Upper lobe of right lung (tissue), 1 donor: Measurements from ENCODE around the gene NEO1. TPM values are rescaled to one million over a fixed set of nuclear protein-coding genes. Genes with fewer than 3 reads are reported as not detected.

Experiments used
- ATAC-seq: fragments of 200-7000 bp; cut with Tn5 transposase; one replicate; pipeline ENCODE4 v1.9.1; 2020; ENCODE audit warnings: mild to moderate bottlenecking, moderate library complexity
- DNase-seq: peaks from one replicate; pipeline ENCODE4 v3.0.0-alpha.2; 2020
- H3K27ac ChIP-seq: fragments of 200-600 bp; one replicate; pipeline ENCODE4 v1.8.0; 2022
- H3K27me3 ChIP-seq: fragments of 200-600 bp; one replicate; pipeline ENCODE4 v1.8.0; 2022; ENCODE audit warnings: mild to moderate bottlenecking
- H3K36me3 ChIP-seq: fragments of 200-600 bp; one replicate; pipeline ENCODE4 v1.8.0; 2022
- H3K4me1 ChIP-seq: fragments of 200-600 bp; one replicate; pipeline ENCODE4 v1.8.0; 2022
- H3K4me3 ChIP-seq: fragments of 200-600 bp; one replicate; pipeline ENCODE4 v1.8.0; 2022; ENCODE audit warnings: mild to moderate bottlenecking
- H3K9me3 ChIP-seq: fragments of 200-600 bp; one replicate; pipeline ENCODE4 v1.8.0; 2022
- intact Hi-C: fragments of 100-400 bp; cut with DNase I; formaldehyde crosslinking; loops from one replicate; pipeline ENCODE4 v1.11.0; 2022
- total RNA-seq: library from RNA; stranded (reverse); fragmentation: NEBNext Ultra II Directional; extraction: Animal tissue kit (Norgen Biotek cat#: 25700); gene quantifications from one replicate; pipeline ENCODE4 v1.2.1, GENCODE V29; 2021
- TF ChIP-seq, protein P1 (sequence below): fragments of 200-600 bp; IDR thresholded peaks from one replicate; pipeline ENCODE4 v1.8.0; 2022; ENCODE audit warnings: antibody characterized with exemption
- donor health status: DM: no; HTN: yes; CAD: no; lungs with severe emphysema.

Gene NEO1
- total RNA-seq, 1 donor from 2014 or later: 44.8 TPM

DNA sequence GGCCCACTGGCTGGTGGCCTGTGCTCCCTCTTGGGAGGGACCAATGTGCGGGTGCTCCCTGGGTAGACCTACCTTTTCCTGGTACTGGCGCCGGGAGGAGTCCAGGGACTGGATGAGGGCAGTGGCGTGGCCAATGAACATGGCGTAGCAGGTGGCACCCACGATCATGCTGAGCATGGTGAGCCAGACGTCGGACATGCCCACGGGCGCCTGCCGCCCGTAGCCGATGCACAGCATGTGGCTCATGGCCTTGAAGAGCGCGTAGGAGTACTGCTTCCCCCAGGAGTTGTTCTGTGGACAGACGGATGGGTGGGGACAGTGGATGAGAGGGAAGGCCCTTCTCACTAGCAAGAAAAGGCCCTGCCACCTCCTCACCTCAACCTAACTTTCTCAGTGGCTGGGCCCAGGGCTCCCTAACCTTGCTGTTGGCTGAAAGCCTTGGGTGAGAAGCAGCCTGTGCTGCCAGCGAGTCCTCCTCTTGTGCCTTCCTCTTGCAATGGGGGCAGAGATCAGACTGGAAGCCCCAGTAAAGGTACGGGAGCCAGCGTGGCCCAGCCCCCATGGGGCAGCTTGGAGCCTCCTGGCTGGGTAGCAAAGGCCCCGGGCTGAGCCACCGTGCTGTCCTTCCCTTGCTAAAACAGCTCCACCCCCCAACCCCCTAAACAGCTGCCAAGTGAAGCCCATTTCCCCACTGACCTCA lies 277.4 kb downstream of the NEO1 start:
- Histone ChIP-seq H3K27ac (no peak overlapping the region), H3K4me3 (no peak overlapping the region), H3K9me3 (no peaks in the 10 kb centered on the region), H3K36me3 (no peaks in the 10 kb centered on the region), H3K4me1 (no peaks in the 10 kb centered on the region), H3K27me3 (no peaks in the 10 kb centered on the region)
- intact Hi-C loops: no loop called here
- DNase-seq: peak; percentile 52
- ATAC-seq: no peak
- TF ChIP-seq, protein P1, sequence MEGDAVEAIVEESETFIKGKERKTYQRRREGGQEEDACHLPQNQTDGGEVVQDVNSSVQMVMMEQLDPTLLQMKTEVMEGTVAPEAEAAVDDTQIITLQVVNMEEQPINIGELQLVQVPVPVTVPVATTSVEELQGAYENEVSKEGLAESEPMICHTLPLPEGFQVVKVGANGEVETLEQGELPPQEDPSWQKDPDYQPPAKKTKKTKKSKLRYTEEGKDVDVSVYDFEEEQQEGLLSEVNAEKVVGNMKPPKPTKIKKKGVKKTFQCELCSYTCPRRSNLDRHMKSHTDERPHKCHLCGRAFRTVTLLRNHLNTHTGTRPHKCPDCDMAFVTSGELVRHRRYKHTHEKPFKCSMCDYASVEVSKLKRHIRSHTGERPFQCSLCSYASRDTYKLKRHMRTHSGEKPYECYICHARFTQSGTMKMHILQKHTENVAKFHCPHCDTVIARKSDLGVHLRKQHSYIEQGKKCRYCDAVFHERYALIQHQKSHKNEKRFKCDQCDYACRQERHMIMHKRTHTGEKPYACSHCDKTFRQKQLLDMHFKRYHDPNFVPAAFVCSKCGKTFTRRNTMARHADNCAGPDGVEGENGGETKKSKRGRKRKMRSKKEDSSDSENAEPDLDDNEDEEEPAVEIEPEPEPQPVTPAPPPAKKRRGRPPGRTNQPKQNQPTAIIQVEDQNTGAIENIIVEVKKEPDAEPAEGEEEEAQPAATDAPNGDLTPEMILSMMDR: no peak

GRCh38 chr15:73330206-73331051 lies 278.2 kb downstream of the NEO1 start:
- TF ChIP-seq, protein P1: no peak
- no peaks in the 10 kb centered on the region for H3K36me3 ChIP-seq
- no peak for ATAC-seq
- DNase-seq: peak; percentile 57
- intact Hi-C loops: no loop called here
- H3K9me3 ChIP-seq: no peaks in the 10 kb centered on the region
- no peaks in the 10 kb centered on the region for H3K4me1 ChIP-seq
- H3K27me3 ChIP-seq: no peaks in the 10 kb centered on the region
- H3K27ac ChIP-seq: no peak overlapping the region
- no peak overlapping the region for H3K4me3 ChIP-seq

DNA sequence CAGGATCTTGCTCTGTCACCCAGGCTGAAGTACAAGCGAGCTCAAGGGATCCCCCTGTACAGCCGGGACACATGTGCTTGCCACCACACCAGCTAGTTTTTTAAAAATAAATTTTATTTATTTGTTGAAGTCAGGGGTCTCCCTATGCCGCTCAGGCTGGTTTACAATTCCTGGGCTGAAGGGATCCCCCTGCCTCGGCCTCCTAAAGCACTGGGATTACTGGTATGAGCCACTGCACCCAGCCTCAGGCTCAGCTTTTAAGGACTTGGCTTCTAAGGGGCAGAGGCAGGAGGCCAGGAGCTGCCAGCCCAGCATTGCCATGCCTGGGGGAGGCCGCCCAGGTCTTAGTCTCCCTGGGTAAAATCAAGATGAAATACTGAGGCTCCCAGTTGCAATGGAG lies 279.2 kb downstream of the NEO1 start:
- H3K4me3 ChIP-seq: no peak overlapping the region
- TF ChIP-seq, protein P1: no peak
- no peaks in the 10 kb centered on the region for H3K27me3 ChIP-seq
- intact Hi-C loops: no loop called here
- H3K9me3 ChIP-seq: no peaks in the 10 kb centered on the region
- no peak overlapping the region for H3K27ac ChIP-seq
- DNase-seq (peak; percentile 32), ATAC-seq (no peak)
- no peaks in the 10 kb centered on the region for H3K4me1 ChIP-seq
- H3K36me3 ChIP-seq: no peaks in the 10 kb centered on the region

DNA sequence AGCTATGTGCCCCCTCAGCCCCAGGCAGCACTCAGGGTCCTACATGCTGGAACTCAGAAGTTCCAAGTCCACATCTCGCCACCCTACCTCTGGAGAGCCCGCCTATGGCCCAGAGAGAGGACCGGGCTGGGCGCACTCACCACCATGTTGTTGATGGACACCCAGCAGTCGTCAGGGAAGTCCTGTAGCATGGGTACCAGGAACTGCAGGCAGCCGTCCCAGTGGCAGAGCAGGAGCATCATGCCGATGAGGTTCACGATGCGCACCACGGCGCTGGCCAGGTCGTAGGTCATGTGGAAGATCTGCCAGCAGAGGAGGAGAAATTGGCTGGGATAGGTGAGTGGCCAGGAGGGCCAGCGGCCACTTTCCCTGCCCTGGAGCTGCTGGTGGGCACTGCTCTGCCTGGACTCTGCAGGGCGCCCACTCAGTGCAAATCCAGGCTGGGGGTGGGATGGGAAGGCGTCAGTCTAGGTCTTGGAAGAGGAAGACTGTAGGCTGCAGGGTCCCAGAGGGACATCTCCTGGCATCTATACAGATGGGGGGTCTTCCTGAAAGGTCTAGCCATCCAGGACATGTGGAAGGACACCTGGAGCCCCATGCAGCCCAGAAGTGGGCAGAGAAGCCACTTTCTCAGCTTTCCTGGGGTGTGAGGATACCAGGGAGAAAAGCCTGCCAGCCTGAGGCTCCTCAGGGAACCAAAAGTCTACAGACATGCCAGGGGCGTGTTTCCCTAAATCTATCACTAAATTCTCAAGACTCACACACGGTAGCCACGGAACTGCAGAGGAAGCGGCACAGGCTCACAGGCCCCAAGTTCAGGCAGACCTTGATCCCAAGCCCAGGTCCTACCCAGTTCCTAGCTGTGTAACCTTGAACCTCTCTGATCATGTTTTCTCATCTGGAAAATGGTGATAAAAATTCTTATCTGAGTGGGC lies 280.0 kb downstream of the NEO1 start:
- Histone ChIP-seq H3K4me3 (no peak overlapping the region), H3K4me1 (no peaks in the 10 kb centered on the region), H3K9me3 (no peaks in the 10 kb centered on the region), H3K27me3 (no peaks in the 10 kb centered on the region), H3K27ac (no peak overlapping the region), H3K36me3 (no peaks in the 10 kb centered on the region)
- ATAC-seq (no peak), DNase-seq (peak; percentile 60)
- TF ChIP-seq, protein P1: no peak
- intact Hi-C loops: no loop called here

DNA sequence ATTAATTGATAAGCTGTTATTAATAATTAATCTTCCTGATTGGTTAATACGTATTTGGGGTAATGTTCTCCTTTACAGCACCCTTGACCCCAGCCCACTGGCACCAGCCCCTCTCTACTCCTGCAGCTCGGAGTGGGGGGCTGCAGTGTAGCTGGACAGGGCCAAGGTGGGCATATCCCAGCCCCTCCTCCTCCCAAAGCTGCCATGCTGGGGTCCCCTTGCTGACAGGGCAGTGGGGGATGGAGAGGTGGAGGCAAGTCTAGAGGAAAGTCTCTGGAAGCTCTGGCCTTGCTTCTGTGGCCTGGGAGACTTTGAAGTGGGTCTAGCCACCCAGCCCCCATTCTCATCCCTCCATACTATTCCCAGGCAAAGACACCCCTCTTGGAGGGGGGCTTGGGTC lies 280.7 kb downstream of the NEO1 start:
- Histone ChIP-seq H3K36me3 (no peaks in the 10 kb centered on the region), H3K4me3 (no peak overlapping the region), H3K4me1 (no peaks in the 10 kb centered on the region), H3K9me3 (no peaks in the 10 kb centered on the region), H3K27me3 (no peaks in the 10 kb centered on the region), H3K27ac (no peak overlapping the region)
- TF ChIP-seq, protein P1: no peak
- no peak for ATAC-seq
- DNase-seq: no peak
- intact Hi-C loops: no loop called here
